DOHH2 (cell line): ENCODE measurements around the gene PF4V1.

Experiments used
- H3F3A ChIP-seq: fragments of 200-600 bp; sonication (generic), shearing (Covaris generic); 2 replicates; pipeline ENCODE4 v1.6.0; 2016; ENCODE audit warnings: antibody characterized with exemption, mild to moderate bottlenecking; ENCODE audit not compliant: control insufficient read depth, insufficient read depth
- H3K27ac ChIP-seq: fragments of 200-600 bp; sonication (generic); 2 replicates; pipeline ENCODE4 v1.5.1; 2014; ENCODE audit warnings: low read depth, mild to moderate bottlenecking, low read length, moderate library complexity
- H3K27me3 ChIP-seq: fragments of 200-600 bp; sonication (generic); 2 replicates; pipeline ENCODE4 v1.6.1; 2014; ENCODE audit warnings: mild to moderate bottlenecking, low read length, mixed read lengths; ENCODE audit not compliant: control insufficient read depth
- H3K36me3 ChIP-seq: fragments of 200-600 bp; sonication (generic); 2 replicates; pipeline ENCODE4 v1.6.1; 2014; ENCODE audit warnings: mild to moderate bottlenecking, low read length, moderate library complexity, mixed read lengths; ENCODE audit not compliant: control insufficient read depth
- H3K4me1 ChIP-seq: fragments of 200-600 bp; sonication (generic); 2 replicates; pipeline ENCODE4 v1.6.1; 2014; ENCODE audit warnings: mild to moderate bottlenecking, low read length, mixed read lengths; ENCODE audit not compliant: control insufficient read depth
- H3K4me2 ChIP-seq: fragments of 200-600 bp; sonication (generic); 2 replicates; pipeline ENCODE4 v1.6.0; 2014; ENCODE audit warnings: mild to moderate bottlenecking, low read length, moderate library complexity
- H3K4me3 ChIP-seq: fragments of 200-600 bp; sonication (generic); 2 replicates; pipeline ENCODE4 v1.5.1; 2014; ENCODE audit warnings: mild to moderate bottlenecking, low read length, mixed read lengths
- H3K79me2 ChIP-seq: fragments of 200-600 bp; sonication (generic); 2 replicates; pipeline ENCODE4 v1.6.1; 2014; ENCODE audit warnings: mild to moderate bottlenecking, low read length, mixed read lengths; ENCODE audit not compliant: control insufficient read depth
- H3K9me2 ChIP-seq: fragments of 200-600 bp; sonication (generic); replicated peaks from 2 replicates; pipeline ENCODE4 v1.6.1; 2014; ENCODE audit warnings: mild to moderate bottlenecking, low read length, mixed read lengths; ENCODE audit not compliant: control insufficient read depth
- H3K9me3 ChIP-seq: fragments of 200-600 bp; sonication (generic); 2 replicates; pipeline ENCODE4 v1.6.1; 2014; ENCODE audit warnings: antibody characterized with exemption, low read length, mixed read lengths; ENCODE audit not compliant: control insufficient read depth, insufficient read depth
- H4K20me1 ChIP-seq: fragments of 200-600 bp; sonication (generic); 2 replicates; pipeline ENCODE4 v1.6.0; 2014; ENCODE audit warnings: low read depth, mild to moderate bottlenecking, antibody characterized with exemption, low read length, moderate library complexity; ENCODE audit not compliant: control insufficient read depth, insufficient read depth
- EZH2phosphoT487 ChIP-seq: fragments of 200-600 bp; sonication (generic); IDR thresholded peaks from 2 replicates; pipeline ENCODE4 v1.6.1; 2017; ENCODE audit warnings: borderline replicate concordance, mild to moderate bottlenecking, antibody characterized with exemption, low read length, moderate library complexity, mixed read lengths
- TF ChIP-seq, protein P1 (sequence below): fragments of 200-600 bp; sonication (generic); IDR thresholded peaks from one replicate; pipeline ENCODE4 v1.5.1; 2014; ENCODE audit warnings: antibody characterized with exemption, mild to moderate bottlenecking, low read depth, low read length; ENCODE audit not compliant: poor library complexity, severe bottlenecking

PF4V1 gene

DNA sequence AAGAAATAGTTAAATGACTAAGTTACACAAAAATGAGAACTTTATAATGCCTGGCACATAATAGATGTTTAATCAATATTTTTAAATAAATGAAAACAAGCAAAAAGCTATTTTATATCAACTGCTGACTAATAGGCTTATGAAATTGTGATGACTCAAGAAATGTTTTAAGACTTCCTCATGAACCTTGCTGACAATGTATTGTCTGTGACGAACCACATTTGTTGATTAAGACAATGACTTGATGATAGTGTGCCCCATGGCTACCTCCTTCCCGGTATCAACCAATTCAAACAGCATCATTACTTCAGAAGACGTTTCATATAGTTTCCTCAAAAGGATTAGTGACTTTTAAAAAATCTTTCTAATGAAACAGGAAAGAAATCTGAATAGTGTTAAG lies 8.8 kb upstream of the PF4V1 start:
- no peaks in the 10 kb centered on the region for H3K4me1 ChIP-seq
- no peak for TF ChIP-seq EZH2phosphoT487
- TF ChIP-seq, protein P1, sequence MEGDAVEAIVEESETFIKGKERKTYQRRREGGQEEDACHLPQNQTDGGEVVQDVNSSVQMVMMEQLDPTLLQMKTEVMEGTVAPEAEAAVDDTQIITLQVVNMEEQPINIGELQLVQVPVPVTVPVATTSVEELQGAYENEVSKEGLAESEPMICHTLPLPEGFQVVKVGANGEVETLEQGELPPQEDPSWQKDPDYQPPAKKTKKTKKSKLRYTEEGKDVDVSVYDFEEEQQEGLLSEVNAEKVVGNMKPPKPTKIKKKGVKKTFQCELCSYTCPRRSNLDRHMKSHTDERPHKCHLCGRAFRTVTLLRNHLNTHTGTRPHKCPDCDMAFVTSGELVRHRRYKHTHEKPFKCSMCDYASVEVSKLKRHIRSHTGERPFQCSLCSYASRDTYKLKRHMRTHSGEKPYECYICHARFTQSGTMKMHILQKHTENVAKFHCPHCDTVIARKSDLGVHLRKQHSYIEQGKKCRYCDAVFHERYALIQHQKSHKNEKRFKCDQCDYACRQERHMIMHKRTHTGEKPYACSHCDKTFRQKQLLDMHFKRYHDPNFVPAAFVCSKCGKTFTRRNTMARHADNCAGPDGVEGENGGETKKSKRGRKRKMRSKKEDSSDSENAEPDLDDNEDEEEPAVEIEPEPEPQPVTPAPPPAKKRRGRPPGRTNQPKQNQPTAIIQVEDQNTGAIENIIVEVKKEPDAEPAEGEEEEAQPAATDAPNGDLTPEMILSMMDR, result no peak
- H3K4me3 ChIP-seq, result no peak overlapping the region
- H3K9me2 ChIP-seq, result no peaks in the 10 kb centered on the region
- no peaks in the 10 kb centered on the region for H3F3A ChIP-seq
- no peaks in the 10 kb centered on the region for H3K9me3 ChIP-seq
- no peaks in the 10 kb centered on the region for H3K79me2 ChIP-seq
- no peaks in the 10 kb centered on the region for H3K27me3 ChIP-seq
- no peak overlapping the region for H3K4me2 ChIP-seq
- no peak overlapping the region for H3K27ac ChIP-seq
- no peaks in the 10 kb centered on the region for H3K36me3 ChIP-seq
- no peaks in the 10 kb centered on the region for H4K20me1 ChIP-seq

- Histone ChIP-seq H3K4me3 (no peak overlapping the region), H3K9me2 (no peaks in the 10 kb centered on the region), H3K4me1 (no peaks in the 10 kb centered on the region), H3F3A (no peaks in the 10 kb centered on the region), H3K4me2 (no peak overlapping the region), H3K27me3 (no peaks in the 10 kb centered on the region), H3K9me3 (no peaks in the 10 kb centered on the region), H4K20me1 (no peaks in the 10 kb centered on the region), H3K27ac (no peak overlapping the region), H3K79me2 (no peaks in the 10 kb centered on the region), H3K36me3 (no peaks in the 10 kb centered on the region)
- TF ChIP-seq EZH2phosphoT487, result no peak
- TF ChIP-seq, protein P1, result no peak
Observed at GRCh38 chr4:73844806-73845205, 8.3 kb upstream of the PF4V1 start.

- Histone ChIP-seq H3K4me2 (no peak overlapping the region), H3K79me2 (no peaks in the 10 kb centered on the region), H3F3A (no peaks in the 10 kb centered on the region), H3K27ac (no peak overlapping the region), H4K20me1 (no peaks in the 10 kb centered on the region), H3K27me3 (no peaks in the 10 kb centered on the region), H3K9me3 (no peaks in the 10 kb centered on the region), H3K36me3 (no peaks in the 10 kb centered on the region), H3K4me1 (no peaks in the 10 kb centered on the region), H3K4me3 (no peak overlapping the region), H3K9me2 (no peaks in the 10 kb centered on the region)
- TF ChIP-seq EZH2phosphoT487, result no peak
- TF ChIP-seq, protein P1, result no peak
Observed at GRCh38 chr4:73847526-73848182, 5.4 kb upstream of the PF4V1 start.
